NCI-H2196 treated with DMSO at 0.1 percent for 48 hours (cell line): ENCODE measurements around the gene SAP30BP.

Experiments
- DNase-seq: peaks from one replicate; lab custom pipeline; 2025; ENCODE audit not compliant: unreplicated experiment; lab: John Stamatoyannopoulos, UW

SAP30BP gene

DNA sequence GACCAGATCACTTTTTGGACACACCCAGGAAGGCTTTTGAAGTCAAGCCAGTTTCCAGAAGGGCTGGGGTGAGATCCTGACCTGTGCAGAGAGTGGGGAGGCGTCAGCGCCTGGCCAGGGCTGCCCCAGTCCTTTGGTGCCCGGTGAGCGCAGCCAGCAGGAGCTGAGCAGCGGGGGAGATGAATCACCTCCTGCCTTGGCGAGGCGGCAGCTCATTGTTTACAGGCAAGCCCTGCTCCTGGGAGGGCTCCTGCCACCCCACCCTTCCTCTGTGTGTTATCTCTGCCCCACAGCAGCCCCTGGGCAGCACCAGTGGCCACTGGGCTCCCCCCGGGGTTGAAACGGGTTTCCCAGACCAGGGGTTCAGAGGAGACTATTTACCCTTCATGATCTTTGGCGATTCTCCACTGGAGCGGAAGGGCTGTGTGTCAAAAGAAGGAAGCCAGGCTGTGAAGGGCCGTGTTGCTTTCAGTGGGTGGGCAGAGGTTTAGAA lies 40.0 kb downstream of the SAP30BP start:
- DNase-seq, result no peak

DNA sequence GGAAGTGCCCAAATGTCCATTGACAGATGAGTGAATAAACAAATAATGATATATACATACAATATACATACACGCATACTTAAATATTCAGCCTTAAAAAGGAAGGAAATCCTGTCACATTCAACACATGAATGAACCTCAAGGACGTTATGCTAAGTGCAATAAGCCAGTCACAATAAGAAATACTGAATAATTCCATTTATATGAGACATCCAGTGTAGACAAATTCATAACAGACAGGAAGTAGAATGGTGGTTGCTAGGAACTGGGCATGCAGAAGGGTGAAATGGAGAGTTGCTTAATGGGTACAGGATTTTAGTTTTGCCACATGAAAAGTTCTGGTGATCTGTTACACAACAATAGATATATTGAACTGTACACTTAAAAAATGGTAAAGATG lies 45.3 kb downstream of the SAP30BP start:
- DNase-seq, result no peak

DNA sequence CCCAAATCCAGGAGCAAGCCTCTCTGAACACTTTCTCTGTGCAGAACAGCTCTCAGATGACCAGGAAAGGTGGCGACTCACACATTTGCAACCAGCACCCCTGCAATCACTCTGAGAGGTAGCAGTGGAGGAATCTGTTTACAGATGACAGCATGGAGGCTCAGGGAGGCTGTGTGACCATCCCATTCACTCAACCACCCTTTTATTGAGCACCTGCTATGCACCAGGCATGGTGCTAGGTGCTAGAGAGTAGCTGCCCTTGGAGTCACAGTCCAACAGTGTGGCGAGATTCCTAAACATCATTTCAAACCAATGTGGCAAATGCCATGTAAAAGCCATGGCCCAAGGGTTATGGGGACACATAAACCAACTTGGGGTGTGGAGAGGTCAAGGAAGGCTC lies 52.6 kb downstream of the SAP30BP start:
- DNase-seq, result no peak

DNA sequence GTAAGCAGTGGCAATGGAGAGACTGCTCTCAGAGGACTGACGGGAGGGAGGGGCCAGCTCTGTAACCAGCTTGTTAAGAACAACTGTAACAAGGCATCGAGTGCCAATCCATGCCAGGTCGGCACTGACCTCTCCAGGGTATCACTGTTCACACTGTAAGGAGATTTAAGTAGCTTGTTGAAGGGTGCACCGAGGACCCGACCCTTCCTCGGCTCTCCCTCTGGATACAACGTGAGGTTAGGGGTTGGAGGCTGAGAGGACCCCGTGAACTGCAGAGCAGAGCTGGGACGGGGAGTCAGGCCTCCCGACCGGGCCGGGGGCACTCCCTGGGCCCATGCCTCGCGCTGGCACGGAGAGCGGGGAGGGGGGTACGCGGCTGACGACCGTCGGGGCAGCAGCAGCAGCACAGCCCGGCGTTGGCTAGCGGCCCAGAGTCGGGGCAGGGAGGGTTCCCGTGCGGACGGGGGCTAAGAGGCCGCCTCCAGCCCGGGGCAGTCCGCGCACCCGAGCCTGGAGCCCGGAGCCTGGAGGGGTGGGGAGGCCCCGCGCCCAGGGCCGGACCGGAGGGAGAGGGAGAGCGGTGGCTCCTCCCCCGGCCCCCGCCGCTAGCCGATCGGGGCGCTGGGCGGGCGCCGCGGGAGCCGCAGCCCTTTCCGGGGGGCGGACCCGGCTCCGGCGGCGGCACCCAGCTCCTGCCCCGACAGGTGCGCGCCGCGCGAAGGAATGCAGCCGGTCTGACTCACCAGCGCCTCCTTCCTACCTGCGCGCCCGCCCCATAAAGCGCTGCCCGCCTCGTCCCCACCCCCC lies 53.7 kb downstream of the SAP30BP start, which contains the start of gene ITGB4:
TSS of gene ITGB4 (plus strand) at position 804 of the 807 bp plus-strand sequence. CDS start 3,245 bp downstream, outside the sequence.
- peak; percentile 62 for DNase-seq

DNA sequence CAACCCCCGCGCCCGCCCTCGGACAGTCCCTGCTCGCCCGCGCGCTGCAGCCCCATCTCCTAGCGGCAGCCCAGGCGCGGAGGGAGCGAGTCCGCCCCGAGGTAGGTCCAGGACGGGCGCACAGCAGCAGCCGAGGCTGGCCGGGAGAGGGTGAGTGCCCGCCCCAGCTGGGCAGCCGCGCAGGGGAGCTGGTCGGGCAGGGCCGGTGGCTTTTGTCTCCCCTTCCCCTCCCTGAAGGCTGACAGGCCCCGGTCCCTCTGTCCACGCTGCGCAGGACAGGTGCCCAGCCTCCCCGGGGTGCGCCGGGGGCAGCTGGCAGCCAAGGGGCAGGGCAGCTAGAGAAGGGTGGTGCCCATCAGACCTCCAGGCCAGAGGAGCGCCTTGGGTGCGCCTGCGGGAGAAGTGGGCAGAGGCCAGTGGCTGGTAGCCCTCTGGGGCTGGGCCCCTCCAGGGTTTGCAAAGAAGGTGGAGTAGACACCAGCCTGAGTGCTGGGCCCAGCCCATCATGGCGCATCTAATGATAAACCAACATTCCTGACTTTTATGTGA lies 54.4 kb downstream of the SAP30BP start:
- no peak for DNase-seq

DNA sequence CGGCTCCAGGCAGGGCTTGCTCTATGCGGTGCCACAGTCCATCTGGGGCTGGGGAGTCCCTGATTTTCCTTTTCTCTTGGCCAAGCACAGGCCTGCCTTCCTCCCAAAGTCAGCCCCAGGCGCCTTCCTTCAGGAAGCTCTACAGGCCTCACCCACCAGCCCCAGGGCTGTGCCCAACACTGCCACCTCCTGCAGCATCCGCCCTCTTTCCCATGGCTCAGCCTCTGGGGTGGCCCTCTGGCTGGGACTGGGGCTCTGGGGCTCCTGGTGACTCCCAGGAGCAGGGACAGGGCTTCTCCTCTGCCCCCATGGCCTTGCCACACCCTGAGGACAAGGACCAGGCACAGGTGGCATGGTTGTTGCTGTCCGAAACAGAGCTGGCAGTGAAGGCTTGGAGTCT lies 54.9 kb downstream of the SAP30BP start:
- DNase-seq, result no peak

DNA sequence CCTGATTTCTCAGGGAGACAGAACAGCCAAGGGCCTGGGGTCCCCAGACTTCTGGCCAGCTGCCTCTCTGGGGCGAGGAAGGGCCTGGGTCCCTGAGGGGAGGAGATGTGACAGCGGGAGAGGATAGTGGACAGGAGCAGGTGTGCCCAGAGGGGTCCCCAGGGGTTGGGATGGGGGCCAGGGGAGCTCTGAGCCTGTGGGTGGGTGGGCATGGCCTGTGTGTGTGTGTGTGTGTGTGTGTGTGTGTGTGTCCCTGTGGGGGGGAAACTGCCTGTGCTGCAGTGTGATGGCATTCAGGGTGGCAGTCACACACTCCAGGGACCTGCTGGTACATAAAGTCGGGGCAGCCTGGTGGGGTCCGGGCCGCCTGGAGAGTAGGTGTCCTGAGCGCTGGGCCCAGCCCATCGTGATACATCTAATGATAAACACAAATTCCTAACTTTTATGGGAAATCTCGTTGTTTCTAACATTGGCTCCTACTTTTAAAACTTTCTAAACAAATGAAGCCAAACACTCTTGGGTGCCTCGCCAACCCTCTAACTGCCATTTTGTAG lies 55.5 kb downstream of the SAP30BP start:
- DNase-seq, result no peak

DNA sequence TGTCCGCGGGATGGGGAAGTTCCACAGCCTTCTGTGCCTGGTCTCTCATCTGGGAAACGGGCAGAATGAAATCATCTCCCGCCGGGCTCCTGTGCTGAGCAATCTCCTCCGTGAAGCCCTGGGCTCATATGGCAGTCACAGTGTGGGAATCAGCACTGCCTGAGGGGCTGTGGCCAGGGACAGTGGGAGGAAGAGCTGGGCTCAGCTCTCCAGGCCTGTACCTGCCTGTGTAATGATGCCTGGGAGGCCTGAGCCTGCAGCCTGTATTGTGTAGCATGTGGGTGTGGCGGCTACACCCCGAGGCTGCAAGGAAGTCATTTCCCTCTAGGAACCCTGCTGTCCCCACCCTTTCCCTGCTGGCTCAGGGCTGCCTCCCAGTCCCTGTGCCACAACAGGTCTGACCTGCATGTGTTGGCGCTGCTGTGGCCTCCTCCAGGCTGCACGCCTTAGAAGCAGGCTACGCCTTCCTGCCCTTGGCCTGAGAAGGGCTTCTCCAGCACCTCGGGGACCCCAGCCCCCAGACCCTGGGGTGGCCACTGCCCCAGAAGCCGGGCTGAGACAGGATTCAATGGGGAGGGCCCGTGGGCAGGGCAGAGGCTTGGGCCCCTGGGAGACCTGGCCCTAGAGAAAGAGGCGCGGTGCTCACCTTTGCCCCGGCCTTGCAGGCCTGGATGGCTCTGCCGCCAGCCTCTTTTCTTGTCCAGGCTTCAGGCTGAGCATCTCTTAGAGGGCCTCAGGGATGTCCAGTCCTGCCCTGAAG lies 56.2 kb downstream of the SAP30BP start:
- DNase-seq, result no peak

DNA sequence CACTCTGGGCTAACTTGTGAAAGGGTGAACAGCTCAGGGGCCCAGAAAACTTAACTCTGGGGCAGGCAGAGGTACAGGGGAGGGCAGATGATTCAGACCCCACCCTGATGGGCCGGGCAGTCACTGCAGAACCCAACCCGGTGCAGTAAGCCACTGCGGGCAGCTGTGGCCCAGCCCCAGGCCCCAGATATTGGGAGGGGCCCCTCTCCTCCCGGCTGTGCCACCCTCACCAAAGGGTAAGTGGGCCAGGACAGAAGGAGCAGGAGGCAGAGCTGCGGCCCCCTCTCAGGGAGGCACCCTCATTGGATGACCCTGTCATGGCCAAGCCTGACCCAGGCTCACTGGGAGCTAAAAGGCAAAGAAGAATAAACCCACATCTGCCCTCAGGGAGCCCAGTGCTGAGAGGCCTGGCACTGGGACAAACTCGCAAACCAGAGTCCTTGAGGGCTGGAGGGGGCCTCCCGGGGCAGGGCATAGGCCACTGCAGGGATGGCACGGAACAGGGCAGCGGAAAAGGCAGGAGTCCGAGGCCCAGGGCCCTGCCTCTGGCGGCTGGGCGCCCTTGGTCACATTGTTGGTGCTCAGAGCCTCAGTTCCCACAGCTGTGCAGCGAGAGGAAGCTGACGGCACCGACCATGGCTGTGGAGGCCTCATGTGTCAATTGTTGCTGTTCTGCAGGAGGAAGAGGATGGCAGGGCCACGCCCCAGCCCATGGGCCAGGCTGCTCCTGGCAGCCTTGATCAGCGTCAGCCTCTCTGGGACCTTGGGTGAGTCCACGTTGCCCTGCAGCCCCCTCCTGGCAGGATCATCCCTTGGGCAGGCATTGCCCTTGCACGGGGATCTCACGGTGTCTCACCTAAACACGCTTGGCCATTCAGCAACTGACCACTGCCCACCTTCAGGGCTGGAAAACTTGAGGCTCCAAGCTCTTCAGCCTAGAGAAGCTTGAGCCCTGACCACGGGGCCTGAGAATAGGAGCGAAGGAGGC lies 57.2 kb downstream of the SAP30BP start:
- DNase-seq, result no peak

DNA sequence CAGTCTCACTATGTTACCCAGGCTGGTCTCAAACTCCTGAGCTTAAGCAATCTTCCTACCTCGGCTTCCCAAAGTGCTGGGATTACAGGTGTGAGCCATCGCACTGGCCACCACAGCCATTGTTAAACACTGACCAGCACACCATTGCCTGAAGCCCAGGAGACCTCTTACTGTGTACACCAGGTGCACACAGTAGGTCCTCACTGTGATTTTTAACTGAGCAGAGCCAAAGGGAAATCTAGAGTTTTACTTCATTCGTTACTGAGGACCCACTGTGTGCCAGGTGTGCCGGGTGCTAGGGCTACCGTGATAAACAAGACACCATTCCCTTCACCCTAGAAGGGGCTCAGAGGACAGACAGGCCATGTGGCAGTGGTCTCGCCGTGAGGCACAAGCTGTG lies 58.4 kb downstream of the SAP30BP start:
- no peak for DNase-seq

DNA sequence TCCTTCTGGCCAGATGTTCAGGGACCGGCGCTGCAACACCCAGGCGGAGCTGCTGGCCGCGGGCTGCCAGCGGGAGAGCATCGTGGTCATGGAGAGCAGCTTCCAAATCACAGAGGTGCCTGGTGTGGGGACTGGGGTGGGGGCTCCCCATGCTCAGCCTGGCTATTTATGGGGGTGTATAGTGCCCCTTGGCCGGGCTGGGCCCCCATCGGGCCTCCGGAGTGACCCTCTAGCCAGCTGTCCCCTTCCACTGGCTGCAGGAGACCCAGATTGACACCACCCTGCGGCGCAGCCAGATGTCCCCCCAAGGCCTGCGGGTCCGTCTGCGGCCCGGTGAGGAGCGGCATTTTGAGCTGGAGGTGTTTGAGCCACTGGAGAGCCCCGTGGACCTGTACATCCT lies 60.3 kb downstream of the SAP30BP start:
- no peak for DNase-seq

DNA sequence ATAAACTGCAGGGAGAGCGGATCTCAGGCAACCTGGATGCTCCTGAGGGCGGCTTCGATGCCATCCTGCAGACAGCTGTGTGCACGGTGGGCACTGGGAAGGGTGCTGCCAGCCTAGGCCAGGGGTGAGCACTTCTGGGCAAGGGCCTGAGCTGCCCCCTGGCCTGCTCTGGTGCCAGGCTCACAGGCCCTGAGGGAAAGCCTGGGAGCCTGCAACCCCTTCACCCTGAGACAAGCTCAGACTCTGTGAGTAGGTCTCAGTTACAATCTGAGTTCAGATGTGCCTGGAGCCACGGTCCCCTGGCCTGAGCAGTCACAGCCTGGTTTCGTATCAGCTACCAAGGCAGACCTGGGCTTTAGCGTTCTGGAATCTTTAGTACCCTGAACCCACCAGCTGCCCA lies 62.2 kb downstream of the SAP30BP start:
- no peak for DNase-seq

DNA sequence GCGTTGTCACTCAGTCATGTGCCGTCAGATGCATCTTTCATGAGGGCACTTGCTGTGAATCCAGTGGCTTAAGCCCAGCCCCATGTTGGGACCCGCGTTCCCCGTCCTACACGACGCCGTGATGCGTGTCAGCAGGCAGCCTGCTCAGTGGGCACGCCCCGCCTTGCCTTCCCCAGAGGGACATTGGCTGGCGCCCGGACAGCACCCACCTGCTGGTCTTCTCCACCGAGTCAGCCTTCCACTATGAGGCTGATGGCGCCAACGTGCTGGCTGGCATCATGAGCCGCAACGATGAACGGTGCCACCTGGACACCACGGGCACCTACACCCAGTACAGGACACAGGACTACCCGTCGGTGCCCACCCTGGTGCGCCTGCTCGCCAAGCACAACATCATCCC lies 62.9 kb downstream of the SAP30BP start:
- no peak for DNase-seq

DNA sequence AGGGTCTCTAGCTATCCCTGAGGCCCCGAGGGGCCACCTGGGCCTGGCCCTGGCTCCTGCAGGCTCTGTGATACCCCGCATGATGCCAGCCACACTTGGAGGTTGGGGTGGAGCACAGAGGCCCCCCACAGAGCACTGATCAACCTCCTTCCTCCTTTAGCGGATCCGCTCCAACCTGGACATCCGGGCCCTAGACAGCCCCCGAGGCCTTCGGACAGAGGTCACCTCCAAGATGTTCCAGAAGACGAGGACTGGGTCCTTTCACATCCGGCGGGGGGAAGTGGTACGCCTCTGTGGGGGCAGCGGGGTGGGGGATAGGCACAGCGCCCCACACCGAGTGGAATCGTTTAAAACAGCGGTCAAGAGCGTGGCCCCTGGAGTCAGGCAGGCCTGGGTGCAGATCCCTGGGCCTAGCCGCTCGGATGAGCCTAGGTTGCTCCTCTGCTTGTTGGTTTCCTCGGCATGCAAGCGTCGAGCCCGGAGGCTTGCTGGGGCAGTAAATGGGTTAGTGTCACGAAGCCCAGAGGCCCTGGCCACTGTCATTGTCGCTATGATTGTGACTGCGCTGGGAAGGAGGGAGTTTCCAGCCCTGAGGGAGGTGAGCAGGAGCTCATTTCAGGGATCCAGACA lies 64.1 kb downstream of the SAP30BP start:
- DNase-seq, result no peak

DNA sequence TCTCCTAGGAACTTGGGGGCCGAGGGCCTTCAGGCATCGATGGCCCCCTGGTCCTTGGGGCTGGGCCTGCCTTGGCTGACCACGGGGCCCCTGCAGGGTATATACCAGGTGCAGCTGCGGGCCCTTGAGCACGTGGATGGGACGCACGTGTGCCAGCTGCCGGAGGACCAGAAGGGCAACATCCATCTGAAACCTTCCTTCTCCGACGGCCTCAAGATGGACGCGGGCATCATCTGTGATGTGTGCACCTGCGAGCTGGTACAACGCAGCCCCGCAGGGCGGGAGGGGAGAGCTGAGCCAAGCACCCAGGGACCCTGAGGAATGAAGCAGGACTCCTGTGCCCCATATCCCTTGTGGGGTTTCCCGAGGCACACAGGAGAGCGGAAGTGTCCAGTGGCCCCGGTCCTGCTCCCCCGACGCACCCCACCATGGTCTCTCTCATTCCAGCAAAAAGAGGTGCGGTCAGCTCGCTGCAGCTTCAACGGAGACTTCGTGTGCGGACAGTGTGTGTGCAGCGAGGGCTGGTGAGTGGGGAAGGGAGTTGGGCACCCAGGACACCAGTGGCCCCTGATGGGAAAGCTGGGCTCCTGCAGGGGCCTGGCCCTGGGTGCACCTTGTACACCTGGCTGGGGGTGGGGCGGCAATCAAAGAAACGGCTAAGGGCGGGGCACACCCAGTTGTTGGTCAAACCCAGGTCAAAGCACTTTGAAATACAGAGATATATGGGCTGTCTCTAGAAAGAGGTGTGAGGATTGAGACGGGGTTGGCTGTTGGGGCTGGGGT lies 64.8 kb downstream of the SAP30BP start:
- no peak for DNase-seq

DNA sequence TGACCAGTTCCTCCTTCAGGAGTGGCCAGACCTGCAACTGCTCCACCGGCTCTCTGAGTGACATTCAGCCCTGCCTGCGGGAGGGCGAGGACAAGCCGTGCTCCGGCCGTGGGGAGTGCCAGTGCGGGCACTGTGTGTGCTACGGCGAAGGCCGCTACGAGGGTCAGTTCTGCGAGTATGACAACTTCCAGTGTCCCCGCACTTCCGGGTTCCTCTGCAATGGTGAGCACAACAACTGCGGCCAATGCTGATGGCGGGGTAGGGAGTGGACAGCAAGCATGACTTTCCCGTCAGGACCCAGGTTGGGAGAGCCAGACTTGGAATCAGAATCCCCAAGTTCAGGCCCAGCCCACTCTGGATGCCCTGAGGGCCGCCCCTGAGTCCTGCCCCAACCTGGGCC lies 66.3 kb downstream of the SAP30BP start:
- DNase-seq, result no peak

DNA sequence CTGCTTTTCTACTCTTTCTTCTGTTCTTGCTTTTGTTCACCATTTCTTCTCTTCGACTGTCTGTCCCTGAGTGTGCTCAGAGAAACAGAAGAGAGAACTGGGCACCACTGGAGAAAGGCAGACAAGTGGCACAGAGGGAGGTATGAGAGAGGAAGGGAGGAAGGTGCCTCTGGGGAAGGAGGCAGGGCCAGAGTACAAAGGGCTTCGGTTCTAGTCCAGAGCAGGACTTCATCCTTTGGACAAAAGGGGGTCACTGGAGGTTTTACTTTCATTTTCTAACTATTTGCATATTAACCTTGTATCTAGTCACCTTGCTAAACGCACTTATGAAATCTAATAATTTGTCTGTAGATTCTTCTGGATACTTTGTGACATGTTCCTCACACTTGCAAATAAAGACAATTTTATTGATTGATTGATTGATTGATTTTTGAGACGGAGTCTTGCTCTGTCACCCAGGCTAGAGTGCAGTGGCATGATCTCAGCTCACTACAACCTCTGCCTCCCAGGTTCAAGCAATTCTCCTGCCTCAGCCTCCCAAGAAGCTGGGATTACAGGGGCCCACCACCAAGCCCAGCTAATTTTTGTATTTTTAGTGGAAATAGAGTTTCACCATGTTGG lies 67.6 kb downstream of the SAP30BP start:
- DNase-seq, result no peak

DNA sequence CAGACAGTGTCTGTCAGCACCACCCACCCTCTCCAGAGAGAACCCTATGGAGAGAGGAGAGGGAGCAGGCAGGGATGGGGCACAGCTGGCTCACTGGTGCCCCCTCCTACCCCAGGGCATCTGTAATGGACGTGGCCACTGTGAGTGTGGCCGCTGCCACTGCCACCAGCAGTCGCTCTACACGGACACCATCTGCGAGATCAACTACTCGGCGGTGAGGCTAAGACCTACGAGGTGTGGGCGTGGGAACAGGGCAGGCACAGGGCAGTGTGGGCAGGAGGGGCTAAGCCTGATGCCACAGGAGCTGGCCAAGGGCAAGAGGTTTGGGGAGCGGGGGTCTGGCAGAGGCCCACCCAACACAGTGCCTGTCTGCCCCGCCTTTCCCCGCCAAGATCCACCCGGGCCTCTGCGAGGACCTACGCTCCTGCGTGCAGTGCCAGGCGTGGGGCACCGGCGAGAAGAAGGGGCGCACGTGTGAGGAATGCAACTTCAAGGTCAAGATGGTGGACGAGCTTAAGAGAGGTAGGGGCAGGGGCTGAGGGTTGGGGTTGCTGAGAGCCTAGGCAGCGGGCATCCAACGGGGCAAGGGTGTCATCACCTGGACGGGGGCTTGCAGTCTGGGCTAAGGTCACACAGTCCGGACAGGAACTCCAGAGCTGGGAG lies 69.2 kb downstream of the SAP30BP start:
- no peak for DNase-seq
